NCI-H1105 (cell line): ENCODE measurements around the gene SLC27A5.
"Not testable (repeated sequence)": the region's sequence is repeated elsewhere in the genome, so short reads cannot be mapped to it uniquely, and the experiment has no call there.

Experiments
- DNase-seq: peaks from one replicate; lab custom pipeline; 2025; lab: John Stamatoyannopoulos, UW

The SLC27A5 gene

GRCh38 chr19:58522709-58523108 is 10.9 kb upstream of the SLC27A5 start:
- no peak for DNase-seq

- DNase-seq = no peak
These were observed 9.9 kb upstream of the SLC27A5 start for GRCh38 chr19:58521651-58522050.

GRCh38 chr19:58520257-58520599 is 8.4 kb upstream of the SLC27A5 start:
- no peak for DNase-seq

GRCh38 chr19:58519355-58520256 is 7.8 kb upstream of the SLC27A5 start, which contains the start of gene ZBTB45:
Gene ZBTB45 (minus strand): TSS chr19:58519810. CDS start chr19:58517673, 2,137 bp downstream.
- peak; percentile 92 for DNase-seq

- peak; percentile 32 for DNase-seq
These were observed 7.2 kb upstream of the SLC27A5 start for GRCh38 chr19:58519087-58519354.

- DNase-seq = no peak
These were observed 6.7 kb upstream of the SLC27A5 start for GRCh38 chr19:58518256-58519086.

- DNase-seq = no peak
These were observed 5.4 kb upstream of the SLC27A5 start for GRCh38 chr19:58516964-58517833.

- DNase-seq = no peak
These were observed 4.5 kb upstream of the SLC27A5 start for GRCh38 chr19:58516246-58516836.

GRCh38 chr19:58515259-58515658 is 3.5 kb upstream of the SLC27A5 start:
- no peak for DNase-seq

- no peak for DNase-seq
These were observed 2.8 kb upstream of the SLC27A5 start for GRCh38 chr19:58514564-58515022.

- peak; percentile 88 for DNase-seq
These were observed 2.1 kb upstream of the SLC27A5 start for GRCh38 chr19:58513694-58514563.

- no peak for DNase-seq
These were observed 1.5 kb upstream of the SLC27A5 start for GRCh38 chr19:58513213-58513693.

- no peak for DNase-seq
These were observed 1.5 kb downstream of the SLC27A5 start for GRCh38 chr19:58510084-58510862.

- no peak for DNase-seq
These were observed 2.1 kb downstream of the SLC27A5 start for GRCh38 chr19:58509731-58510083.

GRCh38 chr19:58507602-58508223 is 4.1 kb downstream of the SLC27A5 start:
- DNase-seq = not testable (repeated sequence)

GRCh38 chr19:58500242-58500641 is 11.6 kb downstream of the SLC27A5 start:
- no peak for DNase-seq

- DNase-seq = peak; percentile 90
These were observed 12.5 kb downstream of the SLC27A5 start for GRCh38 chr19:58499021-58499927.

GRCh38 chr19:58498316-58499020 is 13.3 kb downstream of the SLC27A5 start:
- no peak for DNase-seq
